ENCODE measurements around the gene PCDHB15.

- TF ChIP-seq CTCF (IDR thresholded peaks at IDR 0.05 in 2 of 3, conservative IDR thresholded peaks at IDR 0.05 in 1 of 3; ENCODE audit: borderline replicate concordance in 1 of 3, insufficient read depth in 1 of 3, low read depth in 2 of 3, low read length in 2 of 3) (no peak), POLR2AphosphoS5 (IDR thresholded peaks at IDR 0.05; ENCODE audit: low read depth, low read length) (no peak), ATF3 (IDR thresholded peaks at IDR 0.05) (no peak), EZH2phosphoT487 (IDR thresholded peaks at IDR 0.05; ENCODE audit: borderline replicate concordance) (no peak), EZH2 (IDR thresholded peaks at IDR 0.05) (no peak)
These were observed 3.7 kb upstream of the PCDHB15 start for GRCh38 chr5:141241496-141241895.

Measured in HCT116 (cell line).